HG03469 (cell line): ENCODE results near the gene DCDC2B.
A peak's percentile ranks its signal among the peaks of the same experiment; 100 is the strongest.

Experiments
- ATAC-seq: cut with Tn5 transposase; IDR thresholded peaks from one replicate; pipeline ENCODE4 v1.9.1; 2021; ENCODE audit warnings: mild to moderate bottlenecking, moderate library complexity, moderate number of reproducible peaks; ENCODE audit not compliant: unreplicated experiment

Gene DCDC2B

DNA sequence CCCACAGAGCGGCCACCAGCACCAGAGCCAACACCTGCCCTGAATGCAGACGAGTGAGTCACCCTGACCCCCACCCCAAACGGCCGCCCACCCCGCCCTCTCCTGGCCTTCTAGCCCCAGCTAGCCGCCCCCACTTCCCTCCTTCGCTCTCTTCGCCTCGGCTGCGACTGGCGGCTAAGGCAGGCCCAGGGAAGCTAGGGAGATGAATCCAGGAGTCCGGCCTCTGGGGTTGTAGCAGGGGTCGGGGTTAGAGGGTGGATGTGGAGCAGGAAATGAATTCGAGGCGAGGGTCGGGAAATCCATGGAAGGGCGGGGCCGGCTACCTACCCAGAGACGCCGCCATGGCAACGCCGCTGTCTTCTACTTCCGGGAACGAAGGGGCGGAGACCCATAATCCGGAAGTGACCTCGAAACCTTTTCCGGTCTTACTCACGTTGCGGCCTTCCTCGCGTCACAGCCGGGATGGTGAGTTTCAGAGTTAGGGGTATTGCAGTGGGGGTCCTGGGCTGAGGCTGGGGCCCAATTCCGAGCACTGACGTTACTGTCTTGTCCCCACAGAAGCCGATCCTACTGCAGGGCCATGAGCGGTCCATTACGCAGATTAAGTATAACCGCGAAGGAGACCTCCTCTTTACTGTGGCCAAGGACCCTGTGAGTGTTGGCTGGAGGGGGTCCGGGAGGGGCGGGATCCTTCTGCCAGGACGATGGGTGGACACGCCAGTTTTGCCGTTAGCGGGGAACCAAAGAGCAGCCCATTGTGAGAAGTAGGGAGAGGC lies 13.3 kb downstream of the DCDC2B start, which contains the start of the genes EIF3I and TMEM234:
Gene EIF3I (plus strand): TSS at position 428 of the 776 bp plus-strand sequence. CDS start 35 bp downstream, at position 463.
Gene TMEM234 (minus strand): TSS at position 374 of the 776 bp plus-strand sequence. CDS start 31 bp downstream, at position 343.
- peak; percentile 84 for ATAC-seq

GRCh38 chr1:32223683-32224082 lies 14.8 kb downstream of the DCDC2B start:
- ATAC-seq, result no peak

DNA sequence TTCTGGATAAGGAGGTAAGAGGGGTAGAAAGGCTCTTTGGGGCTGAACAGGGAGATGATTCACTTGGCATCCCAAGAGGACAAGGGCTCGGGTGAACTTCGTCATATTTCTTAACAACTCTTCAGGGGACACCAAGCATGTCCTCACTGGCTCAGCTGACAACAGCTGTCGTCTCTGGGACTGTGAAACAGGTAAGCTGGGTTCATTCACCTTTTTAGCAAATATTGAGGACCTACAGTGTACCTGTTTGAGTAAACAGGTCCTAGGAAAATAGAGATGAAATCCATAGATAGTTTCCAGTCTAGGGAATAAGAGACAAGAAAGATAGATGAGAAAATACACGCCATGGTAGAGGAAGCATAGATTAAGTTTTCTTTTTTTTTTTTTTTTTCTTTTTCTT lies 15.4 kb downstream of the DCDC2B start:
- no peak for ATAC-seq

DNA sequence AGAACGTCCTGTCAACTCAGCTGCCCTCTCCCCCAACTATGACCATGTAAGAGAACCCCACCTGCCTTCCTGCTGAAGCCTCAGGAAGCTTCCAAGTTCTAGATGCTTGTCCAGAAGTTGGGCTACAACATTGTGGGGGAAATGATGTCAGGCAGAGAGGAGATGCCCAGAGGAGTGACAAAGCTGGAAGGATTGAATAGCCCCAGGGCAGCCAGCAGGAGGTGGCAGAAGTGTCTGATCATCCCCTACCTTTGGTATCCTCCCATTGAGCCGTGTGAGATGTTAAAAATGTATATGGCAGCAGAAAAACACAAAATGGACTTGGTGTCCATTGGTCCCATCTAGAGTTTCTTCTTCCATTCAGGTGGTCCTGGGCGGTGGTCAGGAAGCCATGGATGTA lies 19.9 kb downstream of the DCDC2B start:
- ATAC-seq, result no peak

DNA sequence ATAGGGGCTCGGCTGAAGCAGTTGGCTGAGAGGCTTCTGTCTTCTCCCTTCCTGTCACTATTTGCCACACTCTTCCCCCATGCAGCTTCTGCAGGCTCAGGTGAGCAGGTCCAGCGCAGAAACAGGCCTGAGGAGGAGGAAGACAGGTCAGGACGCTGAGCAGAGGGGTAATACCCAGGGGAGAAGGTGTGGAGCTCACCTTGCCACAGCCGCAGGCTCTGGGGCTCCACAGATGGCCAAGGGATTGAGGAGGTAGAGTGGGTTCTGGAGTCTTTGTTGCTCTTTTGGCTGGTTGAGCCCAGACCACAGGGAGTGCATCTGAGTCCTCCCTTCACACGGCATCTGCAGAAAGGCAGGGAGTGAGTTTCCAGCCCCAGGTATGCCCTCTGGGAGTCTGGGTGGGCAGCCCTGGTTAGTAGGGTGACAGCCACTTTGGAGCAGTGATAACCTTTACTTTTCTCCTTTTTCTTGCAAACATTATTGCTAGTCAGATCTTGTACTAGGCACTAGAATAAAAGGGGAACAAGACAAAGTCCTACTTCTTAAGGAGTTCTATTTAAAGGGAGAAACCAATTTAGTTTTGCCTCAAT lies 23.0 kb downstream of the DCDC2B start:
- ATAC-seq, result no peak

DNA sequence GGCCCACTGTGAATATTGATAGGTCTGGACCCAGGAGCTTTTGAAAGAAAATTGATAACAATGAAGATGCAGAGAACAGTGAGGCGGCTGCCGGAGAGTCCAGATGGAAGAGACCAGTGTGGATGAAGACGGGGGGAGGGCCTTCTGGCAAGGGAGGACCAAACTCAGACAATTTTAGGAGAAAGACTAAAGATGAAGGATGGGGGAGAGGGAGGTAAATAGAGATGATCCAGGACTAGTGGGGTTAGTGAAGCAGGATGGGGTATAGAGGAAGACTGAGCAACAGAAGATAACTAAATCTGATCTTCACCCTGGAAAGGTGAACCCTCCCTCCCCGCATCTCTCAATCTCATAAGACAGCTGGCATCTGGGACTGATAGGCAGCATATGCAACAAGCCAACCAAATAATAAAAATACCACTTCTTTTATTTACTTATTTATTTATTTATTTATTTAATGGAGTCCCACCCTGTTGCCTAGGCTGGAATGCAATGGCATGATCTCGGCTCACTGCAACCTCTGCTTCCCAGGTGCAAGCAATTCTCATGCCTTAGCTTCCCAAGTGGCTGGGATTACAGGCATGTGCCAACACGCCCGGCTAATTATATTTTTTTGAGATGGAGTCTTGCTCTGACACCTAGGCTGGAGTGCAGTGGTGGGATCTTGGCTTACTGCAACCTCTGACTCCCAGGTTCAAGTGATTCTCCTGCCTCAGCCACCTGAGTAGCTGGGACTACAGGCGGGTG lies 23.8 kb downstream of the DCDC2B start:
- ATAC-seq, result no peak

DNA sequence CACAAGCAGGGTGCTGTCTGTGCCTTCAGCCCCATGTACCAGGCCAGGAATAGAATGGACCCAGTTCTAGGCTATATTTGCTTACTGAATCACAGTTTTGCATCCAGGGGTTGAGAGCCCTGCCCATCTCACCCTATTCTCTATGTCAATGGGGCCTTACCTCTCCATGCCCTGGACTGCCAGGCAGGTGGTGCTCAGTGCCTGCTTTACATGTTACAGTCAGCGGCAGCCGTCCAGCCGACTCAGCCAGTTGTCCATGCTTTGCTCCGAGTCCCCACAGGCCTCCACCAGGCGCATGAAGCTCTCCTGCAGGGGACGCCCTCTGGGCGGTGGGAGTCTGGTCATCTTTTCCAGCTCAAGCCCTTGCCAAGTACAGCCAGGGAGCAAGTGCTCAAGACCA lies 25.9 kb downstream of the DCDC2B start:
- no peak for ATAC-seq

GRCh38 chr1:32239337-32239736 lies 30.4 kb downstream of the DCDC2B start:
- no peak for ATAC-seq

DNA sequence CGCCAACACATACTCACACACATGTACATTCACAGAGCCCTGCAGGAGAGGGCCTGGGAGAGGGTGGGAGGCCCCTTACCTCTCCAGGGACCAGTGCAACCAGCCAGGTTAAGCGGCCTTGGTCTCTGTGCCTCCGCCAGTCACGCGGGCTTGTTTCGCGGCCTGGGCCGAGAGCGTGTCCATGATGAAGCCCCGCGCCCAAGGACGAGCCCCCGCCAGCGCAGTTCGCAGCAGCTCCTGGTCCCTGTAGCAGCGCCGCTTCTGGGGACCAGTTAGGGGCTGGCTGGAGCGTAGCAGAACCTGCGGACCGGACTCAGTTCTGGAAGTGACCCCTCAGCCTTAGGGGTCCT lies 30.9 kb downstream of the DCDC2B start:
- no peak for ATAC-seq

- ATAC-seq, result no peak
Measured at GRCh38 chr1:32240140-32240951, 31.5 kb downstream of the DCDC2B start.

DNA sequence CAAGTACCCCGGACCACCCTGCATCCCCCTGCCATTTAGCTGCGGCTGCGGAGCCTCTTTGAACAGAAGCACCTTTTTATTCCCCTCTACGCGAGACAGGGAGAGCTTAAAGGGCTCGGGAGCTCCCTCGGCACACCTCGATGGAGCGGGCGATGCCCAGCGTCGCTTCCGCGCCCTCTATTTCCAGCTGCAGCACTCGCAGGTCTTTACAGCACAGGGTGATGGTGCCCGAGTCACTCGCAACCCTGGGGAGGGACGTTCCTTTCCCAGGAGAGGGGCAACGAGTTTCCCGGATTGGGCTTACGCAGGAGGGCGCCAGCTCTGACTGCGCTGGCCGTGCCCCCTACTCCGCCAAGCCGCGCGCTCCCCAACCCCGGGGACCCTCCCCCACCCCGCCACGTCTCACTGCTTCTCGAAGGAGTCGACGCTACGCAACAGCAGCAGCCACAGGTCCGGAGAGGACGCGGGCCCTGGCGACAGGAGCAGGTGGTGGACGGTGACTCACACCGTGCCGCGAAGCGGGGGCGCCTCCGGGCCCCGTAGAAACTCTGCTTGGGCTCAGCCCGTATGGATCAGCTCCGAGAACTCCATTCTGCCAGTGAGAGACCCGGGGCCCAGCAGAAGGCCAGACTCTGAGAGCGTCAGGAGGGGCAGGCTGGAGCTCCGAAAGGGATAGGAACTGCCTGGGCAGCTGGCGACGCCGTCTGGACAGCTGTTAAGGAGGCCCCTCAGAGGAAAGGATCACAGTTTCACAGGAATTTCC lies 32.3 kb downstream of the DCDC2B start:
- ATAC-seq, result no peak

DNA sequence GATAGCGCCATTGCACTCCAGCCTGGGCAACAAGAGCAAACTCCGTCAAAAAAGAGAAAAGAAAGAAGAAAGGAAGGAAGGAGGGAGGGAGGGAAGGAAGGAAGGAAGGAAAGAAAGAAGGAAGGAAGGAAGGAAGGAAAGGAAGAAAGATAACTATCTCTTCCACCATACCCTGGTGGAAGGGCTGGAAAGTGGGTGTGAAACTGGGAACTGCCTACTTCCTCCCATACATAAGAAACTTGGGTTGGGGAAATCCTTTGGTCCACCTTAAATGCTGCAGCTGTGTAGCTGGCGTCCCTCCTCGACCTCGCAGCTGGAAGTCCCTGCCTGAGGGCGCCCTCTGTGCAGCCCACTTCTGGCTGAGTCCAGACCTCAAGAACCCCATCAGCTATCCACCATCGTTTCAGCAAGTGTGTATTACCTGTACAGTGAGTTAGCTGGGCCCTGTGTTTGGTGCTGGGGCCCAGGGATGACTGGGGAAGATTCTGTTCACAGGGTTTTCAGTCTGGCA lies 33.5 kb downstream of the DCDC2B start:
- ATAC-seq, result no peak

DNA sequence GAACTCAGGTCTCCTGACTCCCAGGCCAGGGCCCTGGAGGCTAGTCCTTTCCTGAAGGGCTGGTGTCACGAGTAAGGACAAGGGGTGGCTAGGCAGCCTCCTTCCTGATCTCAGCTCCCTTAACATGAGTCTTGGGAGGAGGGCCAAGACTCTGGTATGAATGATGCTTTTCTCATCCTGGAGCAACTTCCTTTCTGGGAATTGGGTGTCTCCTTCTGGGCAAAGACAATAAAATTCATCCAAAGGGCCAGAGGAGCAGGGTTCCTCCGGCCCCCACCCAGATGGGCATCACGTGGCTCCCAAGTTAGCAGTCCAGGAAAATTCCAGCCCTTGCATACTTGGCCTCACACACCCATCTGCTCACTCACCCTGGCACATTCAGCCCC lies 38.0 kb downstream of the DCDC2B start, which contains the start of gene FAM167B:
Gene FAM167B (plus strand): TSS at position 335 of the 386 bp plus-strand sequence. CDS start 200 bp downstream, outside the sequence.
- ATAC-seq, result no peak

GRCh38 chr1:32247452-32247851 lies 38.6 kb downstream of the DCDC2B start:
- no peak for ATAC-seq

DNA sequence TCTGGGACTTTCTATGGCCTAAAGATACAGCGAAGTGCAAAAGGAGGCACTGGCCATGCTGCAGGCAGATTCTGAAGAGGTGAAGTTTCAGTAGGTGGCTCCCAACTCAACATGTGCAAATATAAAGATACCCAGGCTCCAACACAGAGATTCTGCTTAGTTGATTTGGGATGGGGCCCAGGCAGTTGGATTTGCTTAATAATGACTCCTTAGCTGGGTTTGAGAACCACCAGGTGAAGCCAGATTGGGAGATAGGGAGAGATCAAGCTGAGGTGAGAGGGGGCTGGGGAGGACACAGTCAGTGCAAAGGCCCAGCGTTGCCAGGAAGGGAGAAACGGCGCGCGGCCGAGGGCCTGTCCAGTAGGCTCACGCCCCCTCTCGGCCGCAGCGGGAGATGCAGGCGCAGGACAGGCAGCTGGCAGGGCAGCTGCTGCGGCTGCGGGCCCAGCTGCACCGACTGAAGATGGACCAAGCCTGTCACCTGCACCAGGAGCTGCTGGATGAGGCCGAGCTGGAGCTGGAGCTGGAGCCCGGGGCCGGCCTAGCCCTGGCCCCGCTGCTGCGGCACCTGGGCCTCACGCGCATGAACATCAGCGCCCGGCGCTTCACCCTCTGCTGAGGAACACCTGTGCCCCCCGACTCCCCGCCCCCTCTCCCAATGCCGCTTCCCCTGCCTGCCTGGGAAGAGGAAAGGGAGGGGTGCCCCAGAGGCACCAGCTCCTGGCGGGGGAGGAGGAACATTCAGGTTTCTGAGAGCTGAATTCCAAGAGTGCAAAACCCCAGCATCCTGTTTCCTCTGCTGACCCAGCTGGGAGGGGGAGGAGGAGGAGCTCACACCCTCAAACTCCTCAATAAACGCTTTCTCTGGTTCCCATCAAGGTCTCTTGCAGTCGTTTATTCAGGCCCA lies 39.3 kb downstream of the DCDC2B start:
- ATAC-seq, result no peak

DNA sequence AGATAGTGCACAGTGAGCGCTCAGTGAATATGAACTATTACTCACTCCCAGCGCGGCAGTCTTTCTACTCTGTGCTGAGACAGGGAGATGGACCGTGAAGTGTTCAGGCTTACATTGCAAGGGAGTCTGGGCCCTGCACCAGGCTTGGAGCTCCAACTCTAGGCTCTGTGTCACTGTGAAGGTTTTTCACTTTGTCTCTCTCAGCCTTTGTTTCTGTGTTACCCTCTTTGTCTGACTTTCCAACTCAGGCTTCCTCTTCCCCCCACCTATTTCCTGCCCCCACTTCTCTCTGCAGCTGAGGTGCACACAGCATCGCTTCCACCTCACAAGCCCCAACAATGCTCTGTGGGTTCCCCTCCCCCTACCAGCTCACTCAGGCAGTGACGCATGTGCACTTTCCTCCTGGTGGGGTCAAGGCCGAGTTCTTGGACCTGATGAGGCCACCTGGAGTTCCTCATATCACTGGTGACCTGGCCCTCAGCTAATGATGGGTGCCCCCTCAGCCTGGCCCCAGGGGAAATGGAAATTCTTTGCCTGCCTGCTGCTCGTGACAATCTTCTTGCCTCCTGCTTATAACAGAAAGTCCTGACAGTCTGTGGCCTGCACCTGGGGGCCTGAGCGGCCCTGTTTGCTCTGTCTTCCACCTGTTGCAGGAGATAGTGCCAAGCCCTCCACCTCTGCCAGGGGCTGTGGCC lies 41.1 kb downstream of the DCDC2B start:
- peak; percentile 33 for ATAC-seq

DNA sequence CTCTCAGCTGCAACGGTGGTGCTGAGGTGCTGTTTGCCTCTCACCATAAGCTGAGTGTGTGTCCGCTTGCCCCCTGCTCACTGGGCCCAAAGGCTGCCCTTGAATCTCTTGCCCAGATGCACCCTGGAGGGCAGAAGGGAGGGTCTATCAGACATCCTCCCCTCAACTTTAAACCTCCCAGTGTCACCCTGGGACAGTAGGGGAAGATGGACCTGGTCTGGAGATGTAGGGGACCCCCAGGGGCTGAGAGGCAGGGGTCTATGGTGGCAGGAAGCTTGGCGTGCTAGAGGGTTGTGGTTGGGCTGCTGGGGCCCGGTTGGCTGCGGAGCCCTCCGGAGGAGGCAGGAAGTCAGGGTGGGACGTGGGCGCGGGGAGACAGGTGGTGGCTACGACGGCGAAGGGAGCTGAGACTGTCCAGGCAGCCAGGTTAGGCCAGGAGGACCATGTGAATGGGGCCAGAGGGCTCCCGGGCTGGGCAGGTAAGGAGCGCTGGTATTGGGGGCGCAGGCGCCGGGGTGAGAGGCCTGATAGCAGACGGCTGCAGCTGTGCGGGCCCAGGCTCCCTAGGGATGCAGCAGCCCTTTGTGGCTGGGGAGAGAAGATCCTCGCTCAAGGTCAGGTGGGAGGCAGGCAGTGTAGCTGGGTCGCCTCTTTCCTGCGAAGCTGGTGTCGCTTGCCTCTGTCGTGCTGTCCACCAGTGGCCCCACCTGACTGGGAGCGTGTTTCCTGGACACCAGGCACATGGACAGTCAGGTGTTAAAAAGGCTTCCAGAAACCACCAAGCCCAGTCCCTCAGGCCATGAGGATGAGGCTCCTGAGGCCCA lies 42.2 kb downstream of the DCDC2B start, which contains the start of gene LCK:
Gene LCK (plus strand): TSS at position 373 of the 824 bp plus-strand sequence. CDS start 23,065 bp downstream, outside the sequence.
- ATAC-seq, result no peak
